Liver (tissue), 9 donors: ENCODE results near the gene TNFRSF13B. TPM values are rescaled to one million over a fixed set of nuclear protein-coding genes. Genes with fewer than 3 reads are reported as not detected.
A peak's percentile ranks its signal among the peaks of the same experiment; 100 is the strongest.

ENCODE experiments used
- DNase-seq: peaks from one replicate; pipeline ENCODE4 v3.0.0-alpha.2; 2017; ENCODE audit warnings: low spot score
- H3K27ac ChIP-seq, 2 donors: one replicate each; pipeline ENCODE4 v1.7.0; 2013; ENCODE audit warnings: inconsistent platforms in 2 of 2, low read length in 2 of 2, control low read depth in 1 of 2, low read depth in 1 of 2, mild to moderate bottlenecking in 1 of 2
- H3K27me3 ChIP-seq, 4 donors: one replicate each; pipeline versions ENCODE4 v1.6.1 to v1.7.0; 2013; ENCODE audit warnings: low read length in 3 of 4, inconsistent platforms in 1 of 4, mild to moderate bottlenecking in 1 of 4, moderate library complexity in 1 of 4; ENCODE audit not compliant: control insufficient read depth in 4 of 4, insufficient read depth in 4 of 4
- H3K36me3 ChIP-seq, 4 donors: one replicate each; pipeline versions ENCODE4 v1.6.1 to v1.7.0; 2013; ENCODE audit warnings: low read length in 3 of 4, mild to moderate bottlenecking in 3 of 4, low read depth in 1 of 4, moderate library complexity in 1 of 4; ENCODE audit not compliant: control insufficient read depth in 4 of 4, insufficient read depth in 3 of 4
- H3K4me1 ChIP-seq, 4 donors: one replicate each; pipeline versions ENCODE4 v1.6.1 to v1.7.0; 2013; ENCODE audit warnings: low read length in 3 of 4, mild to moderate bottlenecking in 3 of 4, moderate library complexity in 1 of 4; ENCODE audit not compliant: control insufficient read depth in 4 of 4, insufficient read depth in 4 of 4
- H3K4me3 ChIP-seq, 3 donors: one replicate each; pipeline versions ENCODE4 v1.6.1 to v1.7.0; 2013; ENCODE audit warnings: low read length in 3 of 3, control low read depth in 1 of 3, low read depth in 1 of 3, mild to moderate bottlenecking in 1 of 3
- H3K9ac ChIP-seq, 2 donors: one replicate each; pipeline ENCODE4 v1.7.0; 2013; ENCODE audit warnings: low read length in 2 of 2, mild to moderate bottlenecking in 2 of 2, moderate library complexity in 2 of 2, control low read depth in 1 of 2, low read depth in 1 of 2
- H3K9me3 ChIP-seq, 4 donors: one replicate each; pipeline versions ENCODE4 v1.6.1 to v1.7.0; 2013; ENCODE audit warnings: low read length in 3 of 4; ENCODE audit not compliant: control insufficient read depth in 4 of 4
- EGR1 ChIP-seq, 2 donors: IDR thresholded peaks; 2 replicates each; pipeline ENCODE4 v1.6.1; 2016 to 2018; ENCODE audit warnings: antibody characterized with exemption in 2 of 2, low read depth in 2 of 2
- FOXA1 ChIP-seq: IDR thresholded peaks from 2 replicates; pipeline ENCODE4 v1.6.1; 2016; ENCODE audit warnings: antibody characterized with exemption
- FOXA2 ChIP-seq: IDR thresholded peaks from 2 replicates; pipeline ENCODE4 v1.6.1; 2016; ENCODE audit warnings: antibody characterized with exemption
- GABPA ChIP-seq, 2 donors: IDR thresholded peaks in 1 of 2; conservative IDR thresholded peaks in 1 of 2; 2 replicates each; pipeline ENCODE4 v1.6.1; 2016; ENCODE audit warnings: antibody characterized with exemption in 2 of 2, mild to moderate bottlenecking in 1 of 2, moderate library complexity in 1 of 2
- HNF4G ChIP-seq: IDR thresholded peaks from 2 replicates; pipeline ENCODE4 v1.6.1; 2016; ENCODE audit warnings: antibody characterized with exemption
- JUND ChIP-seq, 2 donors: IDR thresholded peaks; 2 replicates each; pipeline ENCODE4 v1.6.1; 2016; ENCODE audit warnings: antibody characterized with exemption in 2 of 2
- NR2F2 ChIP-seq: IDR thresholded peaks from 2 replicates; pipeline ENCODE4 v1.6.1; 2016; ENCODE audit warnings: antibody characterized with exemption
- RAD21 ChIP-seq, 2 donors: IDR thresholded peaks; 2 replicates each; pipeline ENCODE4 v1.6.1; 2016; ENCODE audit warnings: antibody characterized with exemption in 2 of 2, mild to moderate bottlenecking in 2 of 2
- RXRA ChIP-seq, 2 donors: IDR thresholded peaks; 2 replicates each; pipeline ENCODE4 v1.6.1; 2017 to 2018; ENCODE audit warnings: antibody characterized with exemption in 2 of 2, mild to moderate bottlenecking in 1 of 2
- SP1 ChIP-seq: IDR thresholded peaks from 2 replicates; pipeline ENCODE4 v1.6.1; 2018; ENCODE audit warnings: antibody characterized with exemption, mild to moderate bottlenecking
- YY1 ChIP-seq: IDR thresholded peaks from 2 replicates; pipeline ENCODE4 v1.6.1; 2016; ENCODE audit warnings: antibody characterized with exemption, mild to moderate bottlenecking
- WGBS: extraction: QIAGEN DNeasy Blood & Tissue Kit; methylation state at CpG from one replicate; pipeline ENCODE4 v1.1.7; 2013; 5-methylcytosine and 5-hydroxymethylcytosine counted together
- polyA plus RNA-seq, 2 donors: library from polyadenylated mRNA; stranded (reverse) in 1 of 2; unstranded in 1 of 2; fragments of 200-250 nt in 1 of 2; fragments of >200 nt in 1 of 2; fragmentation: Nextera tagmentation in 1 of 2; extraction: Ambion mirVana in 1 of 2; gene quantifications; one replicate each; pipeline versions ENCODE4 v1.2.1 to v1.2.3, GENCODE V29; 2013 to 2015
- total RNA-seq, 2 donors: library from RNA; depleted of rRNA; stranded (reverse); fragments of >200 nt; gene quantifications; one replicate each; pipeline ENCODE4 v1.2.3, GENCODE V29; 2014
- TF ChIP-seq, protein P1 (sequence below): IDR thresholded peaks from 2 replicates; pipeline ENCODE4 v1.6.1; 2016; ENCODE audit warnings: antibody characterized with exemption
- TF ChIP-seq, protein P2 (sequence below): IDR thresholded peaks from 2 replicates; pipeline ENCODE4 v1.6.1; 2016; ENCODE audit warnings: antibody characterized with exemption, mild to moderate bottlenecking
- TF ChIP-seq, protein P3 (sequence below): IDR thresholded peaks from 2 replicates; pipeline ENCODE4 v1.6.1; 2016; ENCODE audit warnings: antibody characterized with exemption
- TF ChIP-seq, protein P4 (sequence below): fragments of 150-350 bp; IDR thresholded peaks from 2 replicates; pipeline ENCODE4 v1.5.1; 2017; ENCODE audit warnings: improper control_type of control experiment, low read depth, low read length; ENCODE audit not compliant: missing input control
- TF ChIP-seq, protein P5 (sequence below): IDR thresholded peaks from 2 replicates; pipeline ENCODE4 v1.6.1; 2016; ENCODE audit warnings: antibody characterized with exemption
- donor health status: healthy.
- donor health status: healthy.
- donor health status: healthy.
- donor health status: healthy.
- donor health status: healthy.

TNFRSF13B gene
- total and polyA plus RNA-seq, 4 donors: 0.17 to 0.26 TPM; not detected in 2

DNA sequence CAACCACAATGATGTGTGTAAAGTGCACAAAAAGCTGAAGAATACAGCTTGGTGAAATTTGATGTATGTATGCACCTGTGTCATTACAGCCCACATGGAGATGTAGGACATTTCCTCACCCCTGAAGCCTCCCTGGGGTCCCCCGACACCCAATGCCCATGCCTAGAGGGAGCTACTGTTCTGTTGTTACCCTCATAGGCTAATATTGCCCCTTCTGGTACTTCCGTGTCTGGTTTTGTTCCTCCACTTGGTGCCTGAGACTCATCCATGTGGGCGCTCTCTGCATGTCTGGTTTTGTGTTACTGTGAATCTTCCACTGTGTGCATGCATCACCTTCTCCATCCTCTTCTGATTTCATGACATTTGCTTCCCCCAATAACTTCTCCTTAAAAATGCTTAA, 18.6 kb downstream of the TNFRSF13B start:
- Histone ChIP-seq H3K9me3 (peaks cover 0 to 6% (median 3%) of the 10 kb centered on the region in 4 donors), H3K4me1 (no peaks in the 10 kb centered on the region), H3K36me3 (no peaks in the 10 kb centered on the region), H3K9ac (no peak overlapping the region), H3K27me3 (no peaks in the 10 kb centered on the region), H3K27ac (no peak overlapping the region), H3K4me3 (no peak overlapping the region)
- 77% methylated on average over 3 of the region's 3 CpGs for WGBS
- DNase-seq: peak; percentile 12
- TF ChIP-seq EGR1 (IDR thresholded peaks at IDR 0.05; ENCODE audit: low read depth in 2 of 2): no peak
- TF ChIP-seq, protein P1, sequence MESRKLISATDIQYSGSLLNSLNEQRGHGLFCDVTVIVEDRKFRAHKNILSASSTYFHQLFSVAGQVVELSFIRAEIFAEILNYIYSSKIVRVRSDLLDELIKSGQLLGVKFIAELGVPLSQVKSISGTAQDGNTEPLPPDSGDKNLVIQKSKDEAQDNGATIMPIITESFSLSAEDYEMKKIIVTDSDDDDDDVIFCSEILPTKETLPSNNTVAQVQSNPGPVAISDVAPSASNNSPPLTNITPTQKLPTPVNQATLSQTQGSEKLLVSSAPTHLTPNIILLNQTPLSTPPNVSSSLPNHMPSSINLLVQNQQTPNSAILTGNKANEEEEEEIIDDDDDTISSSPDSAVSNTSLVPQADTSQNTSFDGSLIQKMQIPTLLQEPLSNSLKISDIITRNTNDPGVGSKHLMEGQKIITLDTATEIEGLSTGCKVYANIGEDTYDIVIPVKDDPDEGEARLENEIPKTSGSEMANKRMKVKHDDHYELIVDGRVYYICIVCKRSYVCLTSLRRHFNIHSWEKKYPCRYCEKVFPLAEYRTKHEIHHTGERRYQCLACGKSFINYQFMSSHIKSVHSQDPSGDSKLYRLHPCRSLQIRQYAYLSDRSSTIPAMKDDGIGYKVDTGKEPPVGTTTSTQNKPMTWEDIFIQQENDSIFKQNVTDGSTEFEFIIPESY: no peak
- no peak for TF ChIP-seq GABPA (IDR thresholded peaks at IDR 0.05 in 1 of 2, conservative IDR thresholded peaks at IDR 0.05 in 1 of 2)
- no peak for TF ChIP-seq HNF4G

DNA sequence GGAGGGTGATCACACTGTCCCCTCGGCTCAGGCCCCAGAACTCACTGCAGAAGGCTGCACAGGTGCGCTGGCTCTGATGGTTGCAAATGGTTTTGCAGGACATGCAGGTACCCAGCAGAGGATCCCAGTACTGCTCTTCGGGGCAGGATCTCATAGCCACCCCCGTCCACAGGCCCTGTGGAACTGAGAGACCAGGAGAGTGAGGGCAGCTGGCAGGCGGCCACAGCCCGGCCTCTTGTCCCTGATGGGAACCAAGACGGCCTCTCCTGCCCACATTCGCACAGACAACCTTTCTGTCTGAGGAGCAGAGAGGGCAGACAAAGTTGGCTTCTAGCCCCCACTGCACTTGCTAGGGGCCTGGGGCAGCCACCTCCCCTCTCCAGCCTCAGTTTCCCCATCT, 19.5 kb downstream of the TNFRSF13B start:
- H3K36me3 ChIP-seq: no peaks in the 10 kb centered on the region
- no peak overlapping the region for H3K27ac ChIP-seq
- no peak for TF ChIP-seq FOXA1
- no peak for TF ChIP-seq NR2F2
- TF ChIP-seq, protein P2, sequence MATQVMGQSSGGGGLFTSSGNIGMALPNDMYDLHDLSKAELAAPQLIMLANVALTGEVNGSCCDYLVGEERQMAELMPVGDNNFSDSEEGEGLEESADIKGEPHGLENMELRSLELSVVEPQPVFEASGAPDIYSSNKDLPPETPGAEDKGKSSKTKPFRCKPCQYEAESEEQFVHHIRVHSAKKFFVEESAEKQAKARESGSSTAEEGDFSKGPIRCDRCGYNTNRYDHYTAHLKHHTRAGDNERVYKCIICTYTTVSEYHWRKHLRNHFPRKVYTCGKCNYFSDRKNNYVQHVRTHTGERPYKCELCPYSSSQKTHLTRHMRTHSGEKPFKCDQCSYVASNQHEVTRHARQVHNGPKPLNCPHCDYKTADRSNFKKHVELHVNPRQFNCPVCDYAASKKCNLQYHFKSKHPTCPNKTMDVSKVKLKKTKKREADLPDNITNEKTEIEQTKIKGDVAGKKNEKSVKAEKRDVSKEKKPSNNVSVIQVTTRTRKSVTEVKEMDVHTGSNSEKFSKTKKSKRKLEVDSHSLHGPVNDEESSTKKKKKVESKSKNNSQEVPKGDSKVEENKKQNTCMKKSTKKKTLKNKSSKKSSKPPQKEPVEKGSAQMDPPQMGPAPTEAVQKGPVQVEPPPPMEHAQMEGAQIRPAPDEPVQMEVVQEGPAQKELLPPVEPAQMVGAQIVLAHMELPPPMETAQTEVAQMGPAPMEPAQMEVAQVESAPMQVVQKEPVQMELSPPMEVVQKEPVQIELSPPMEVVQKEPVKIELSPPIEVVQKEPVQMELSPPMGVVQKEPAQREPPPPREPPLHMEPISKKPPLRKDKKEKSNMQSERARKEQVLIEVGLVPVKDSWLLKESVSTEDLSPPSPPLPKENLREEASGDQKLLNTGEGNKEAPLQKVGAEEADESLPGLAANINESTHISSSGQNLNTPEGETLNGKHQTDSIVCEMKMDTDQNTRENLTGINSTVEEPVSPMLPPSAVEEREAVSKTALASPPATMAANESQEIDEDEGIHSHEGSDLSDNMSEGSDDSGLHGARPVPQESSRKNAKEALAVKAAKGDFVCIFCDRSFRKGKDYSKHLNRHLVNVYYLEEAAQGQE: no peak
- no peak for TF ChIP-seq FOXA2
- TF ChIP-seq, protein P3, sequence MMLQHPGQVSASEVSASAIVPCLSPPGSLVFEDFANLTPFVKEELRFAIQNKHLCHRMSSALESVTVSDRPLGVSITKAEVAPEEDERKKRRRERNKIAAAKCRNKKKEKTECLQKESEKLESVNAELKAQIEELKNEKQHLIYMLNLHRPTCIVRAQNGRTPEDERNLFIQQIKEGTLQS: no peak
- no peak for TF ChIP-seq EGR1 (IDR thresholded peaks at IDR 0.05; ENCODE audit: low read depth in 2 of 2)
- no peak for TF ChIP-seq GABPA (IDR thresholded peaks at IDR 0.05 in 1 of 2, conservative IDR thresholded peaks at IDR 0.05 in 1 of 2)
- TF ChIP-seq RXRA (IDR thresholded peaks at IDR 0.05): no peak
- TF ChIP-seq, protein P4, sequence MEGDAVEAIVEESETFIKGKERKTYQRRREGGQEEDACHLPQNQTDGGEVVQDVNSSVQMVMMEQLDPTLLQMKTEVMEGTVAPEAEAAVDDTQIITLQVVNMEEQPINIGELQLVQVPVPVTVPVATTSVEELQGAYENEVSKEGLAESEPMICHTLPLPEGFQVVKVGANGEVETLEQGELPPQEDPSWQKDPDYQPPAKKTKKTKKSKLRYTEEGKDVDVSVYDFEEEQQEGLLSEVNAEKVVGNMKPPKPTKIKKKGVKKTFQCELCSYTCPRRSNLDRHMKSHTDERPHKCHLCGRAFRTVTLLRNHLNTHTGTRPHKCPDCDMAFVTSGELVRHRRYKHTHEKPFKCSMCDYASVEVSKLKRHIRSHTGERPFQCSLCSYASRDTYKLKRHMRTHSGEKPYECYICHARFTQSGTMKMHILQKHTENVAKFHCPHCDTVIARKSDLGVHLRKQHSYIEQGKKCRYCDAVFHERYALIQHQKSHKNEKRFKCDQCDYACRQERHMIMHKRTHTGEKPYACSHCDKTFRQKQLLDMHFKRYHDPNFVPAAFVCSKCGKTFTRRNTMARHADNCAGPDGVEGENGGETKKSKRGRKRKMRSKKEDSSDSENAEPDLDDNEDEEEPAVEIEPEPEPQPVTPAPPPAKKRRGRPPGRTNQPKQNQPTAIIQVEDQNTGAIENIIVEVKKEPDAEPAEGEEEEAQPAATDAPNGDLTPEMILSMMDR: no peak
- no peak for TF ChIP-seq JUND (IDR thresholded peaks at IDR 0.05)
- TF ChIP-seq RAD21 (IDR thresholded peaks at IDR 0.05): no peak
- no peak for TF ChIP-seq HNF4G
- TF ChIP-seq YY1: no peak
- TF ChIP-seq, protein P5, sequence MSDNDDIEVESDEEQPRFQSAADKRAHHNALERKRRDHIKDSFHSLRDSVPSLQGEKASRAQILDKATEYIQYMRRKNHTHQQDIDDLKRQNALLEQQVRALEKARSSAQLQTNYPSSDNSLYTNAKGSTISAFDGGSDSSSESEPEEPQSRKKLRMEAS: no peak
- TF ChIP-seq, protein P1: no peak
- no peak for TF ChIP-seq SP1
- peaks cover 0 to 6% (median 3%) of the 10 kb centered on the region in 4 donors for H3K9me3 ChIP-seq
- 84% methylated on average over 8 of the region's 8 CpGs for WGBS
- no peak for DNase-seq
- no peak overlapping the region for H3K4me3 ChIP-seq
- H3K27me3 ChIP-seq: no peaks in the 10 kb centered on the region
- H3K9ac ChIP-seq: no peak overlapping the region
- H3K4me1 ChIP-seq: no peaks in the 10 kb centered on the region
